DMS53 treated with DMSO at 0.1 percent for 48 hours (cell line): Measurements from ENCODE around the gene TRUB2.

Experiments
- DNase-seq: peaks from one replicate; lab custom pipeline; 2025; ENCODE audit not compliant: unreplicated experiment; lab: John Stamatoyannopoulos, UW

Gene TRUB2

GRCh38 chr9:128274245-128274644, 48.0 kb downstream of the TRUB2 start:
- DNase-seq = no peak

DNA sequence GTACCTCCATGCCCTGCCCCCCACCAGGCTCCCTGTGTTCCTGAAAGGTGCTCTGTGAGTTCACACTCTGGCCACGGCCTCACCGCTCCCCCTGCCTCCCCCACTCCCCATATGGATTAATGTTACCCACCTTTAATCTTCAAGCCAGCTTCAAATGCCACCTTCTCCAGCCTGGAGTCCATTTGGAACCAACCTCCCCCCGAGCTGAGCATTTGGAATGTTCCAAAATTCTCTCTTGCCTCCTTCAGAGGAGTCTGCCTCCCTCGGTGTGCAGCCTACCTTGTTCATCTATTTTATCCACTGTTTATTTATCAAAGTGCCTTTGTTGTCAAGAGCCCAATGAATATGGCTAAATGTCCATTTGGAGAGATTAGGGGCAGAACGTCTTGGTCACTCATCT, 50.7 kb downstream of the TRUB2 start:
- no peak for DNase-seq

- no peak for DNase-seq
These were observed 51.1 kb downstream of the TRUB2 start for GRCh38 chr9:128271112-128271511.

DNA sequence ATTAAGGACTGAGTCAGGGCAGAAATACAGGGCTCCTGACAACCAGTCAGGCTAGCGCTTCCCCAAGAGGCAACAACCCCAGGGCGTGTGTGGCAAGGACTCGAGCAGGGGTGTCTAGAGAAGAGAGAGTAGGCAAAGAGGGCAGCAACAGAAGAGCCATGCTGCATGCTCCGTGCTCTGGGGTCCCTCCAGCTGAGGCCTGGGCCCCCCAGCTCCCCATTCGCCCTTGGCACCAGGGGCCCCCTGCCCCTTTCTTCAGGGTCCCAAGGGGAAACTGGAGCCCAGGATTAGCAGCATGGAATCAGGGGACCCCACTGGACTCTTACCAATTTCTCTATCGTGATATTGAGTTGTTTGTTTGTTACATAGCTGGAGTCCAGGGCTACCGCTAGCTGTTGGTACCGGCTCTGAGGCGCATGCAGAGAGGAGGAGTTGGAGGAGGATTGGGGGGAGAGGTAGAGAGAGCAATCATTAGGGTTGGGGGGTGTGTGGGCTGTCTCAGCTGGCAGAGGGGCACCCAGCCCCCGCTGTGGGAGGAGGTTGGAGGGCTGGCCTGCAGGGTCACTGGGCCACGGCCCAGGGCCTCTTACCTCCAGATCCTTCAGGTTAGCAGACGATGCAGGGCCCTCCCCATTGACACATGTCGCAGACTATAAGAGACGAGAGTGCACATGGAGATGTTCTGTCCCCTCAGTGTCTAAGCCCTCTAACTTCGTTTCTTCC, 55.2 kb downstream of the TRUB2 start:
- DNase-seq = no peak

- no peak for DNase-seq
These were observed 56.8 kb downstream of the TRUB2 start for GRCh38 chr9:128265348-128265847.

DNA sequence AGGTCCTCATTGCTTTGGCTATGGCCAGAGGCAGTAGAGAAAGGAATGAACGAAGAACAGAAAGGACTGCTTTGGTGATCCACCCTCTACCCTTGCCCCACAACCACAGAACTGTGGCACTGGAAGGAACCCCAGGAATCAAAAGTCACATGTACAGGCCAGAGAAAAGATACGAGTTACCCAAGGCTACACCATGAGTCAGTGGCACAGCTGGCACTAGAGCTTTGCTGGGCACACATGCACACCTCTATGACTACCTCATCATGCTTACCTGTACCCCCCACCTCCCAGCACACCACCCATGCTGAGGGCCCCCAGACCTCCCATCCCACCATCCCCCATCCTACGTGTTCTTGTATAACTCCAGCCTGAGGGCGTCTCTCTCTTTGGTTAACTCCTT, 59.6 kb downstream of the TRUB2 start:
- no peak for DNase-seq

GRCh38 chr9:128260340-128260739, 61.9 kb downstream of the TRUB2 start:
- no peak for DNase-seq

DNA sequence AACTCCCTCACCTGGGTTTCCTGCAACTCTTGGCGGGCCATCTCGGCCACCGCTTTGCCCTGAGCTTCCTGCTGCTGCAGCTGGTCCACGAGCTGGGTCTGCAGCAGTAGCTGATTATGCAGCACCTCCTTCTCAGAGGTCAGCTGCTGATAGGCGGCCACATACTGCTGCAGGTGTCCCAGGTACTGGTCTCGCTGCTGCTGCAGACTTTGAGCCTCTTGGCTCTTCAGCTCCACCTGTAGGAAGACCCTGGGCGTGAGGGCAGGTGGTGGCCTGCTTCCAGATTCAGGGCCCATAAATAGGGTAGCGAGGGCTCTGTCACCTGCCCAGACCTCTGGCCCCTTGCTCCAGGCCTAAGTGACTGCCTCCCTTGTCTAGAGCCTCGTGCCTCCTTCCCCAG, 63.1 kb downstream of the TRUB2 start:
- no peak for DNase-seq

- no peak for DNase-seq
These were observed 63.9 kb downstream of the TRUB2 start for GRCh38 chr9:128258326-128258725.

GRCh38 chr9:128257907-128258306, 64.3 kb downstream of the TRUB2 start:
- no peak for DNase-seq

DNA sequence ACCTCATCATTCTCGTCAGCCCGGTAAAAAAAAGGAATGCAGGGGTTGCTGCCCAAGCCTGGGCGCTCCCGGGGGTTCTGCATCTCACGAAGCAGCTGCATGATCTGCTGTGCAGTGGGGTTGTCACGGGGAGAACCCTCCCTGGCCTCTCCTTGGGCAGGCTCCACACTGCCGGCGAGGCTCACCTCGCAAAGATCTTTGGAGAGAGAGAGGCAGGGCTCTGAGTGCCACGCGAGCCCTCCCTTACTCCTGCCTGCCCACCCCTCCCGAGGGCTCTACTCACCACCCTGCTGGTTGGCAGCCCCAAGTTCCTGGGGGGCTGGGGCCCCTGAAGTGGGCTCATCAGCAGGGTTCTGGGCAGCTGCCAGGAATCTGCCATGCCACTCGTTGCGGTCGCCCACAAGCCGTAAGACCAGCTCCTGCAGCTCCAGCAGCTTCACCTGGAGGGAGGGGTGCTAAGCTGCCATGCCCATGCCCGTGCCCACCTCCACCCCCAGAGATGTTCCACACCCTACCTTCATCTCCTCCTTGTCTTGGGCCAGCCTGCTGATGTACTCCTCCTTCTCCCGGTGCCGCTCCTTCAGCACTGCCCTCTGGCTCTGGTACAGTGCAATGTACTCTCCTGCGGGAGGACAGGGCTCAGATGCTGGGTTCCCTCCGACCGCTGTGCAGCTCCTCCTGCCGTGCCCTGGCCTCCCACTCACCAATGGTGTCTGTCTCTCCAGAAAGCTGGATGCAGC, 65.0 kb downstream of the TRUB2 start:
- no peak for DNase-seq
